CD14-positive monocyte (primary cell): ENCODE measurements around the gene LHFPL3. TPM values are rescaled to one million over a fixed set of nuclear protein-coding genes. Genes with fewer than 3 reads are reported as not detected.

Source experiments
- DNase-seq, 3 donors: peaks; one replicate each; pipeline ENCODE4 v3.0.0-alpha.2; 2011 to 2022
- H2AFZ ChIP-seq: 2 replicates; pipeline ENCODE4 v1.6.0; 2012; ENCODE audit warnings: mild to moderate bottlenecking, low read depth, low read length, inconsistent platforms; ENCODE audit not compliant: insufficient read depth, poor library complexity, severe bottlenecking
- H3K27ac ChIP-seq, 2 donors: 1 replicate in 1 of 2; 2 replicates in 1 of 2; pipeline ENCODE4 v1.5.1; 2012 to 2013; ENCODE audit warnings: low read length in 2 of 2, control low read depth in 1 of 2, inconsistent platforms in 1 of 2, low read depth in 1 of 2, mild to moderate bottlenecking in 1 of 2
- H3K27me3 ChIP-seq, 2 donors: one replicate each; pipeline versions ENCODE4 v1.6.0 to v1.6.1; 2011 to 2013; ENCODE audit warnings: low read length in 2 of 2; ENCODE audit not compliant: control insufficient read depth in 2 of 2, insufficient read depth in 2 of 2
- H3K36me3 ChIP-seq, 2 donors: replicated peaks in 1 of 2; 1 replicate in 1 of 2; 2 replicates in 1 of 2; pipeline versions ENCODE4 v1.5.1 to v1.6.1; 2012 to 2013; ENCODE audit warnings: low read length in 2 of 2, control low read depth in 1 of 2, inconsistent platforms in 1 of 2, mild to moderate bottlenecking in 1 of 2; ENCODE audit not compliant: insufficient read depth in 2 of 2, control insufficient read depth in 1 of 2
- H3K4me1 ChIP-seq, 2 donors: 1 replicate in 1 of 2; 2 replicates in 1 of 2; pipeline versions ENCODE4 v1.5.1 to v1.6.1; 2012 to 2013; ENCODE audit warnings: low read length in 2 of 2, control low read depth in 1 of 2, inconsistent platforms in 1 of 2, mild to moderate bottlenecking in 1 of 2, moderate library complexity in 1 of 2; ENCODE audit not compliant: insufficient read depth in 2 of 2, control insufficient read depth in 1 of 2
- H3K4me2 ChIP-seq: replicated peaks from 2 replicates; pipeline ENCODE3; 2012; ENCODE audit warnings: low read length, moderate library complexity, mild to moderate bottlenecking; ENCODE audit not compliant: poor library complexity, severe bottlenecking; ENCODE audit errors: extremely low read depth
- H3K4me3 ChIP-seq, 3 experiments: fragments of 200-600 bp in 1 of 3; sonication (generic) in 1 of 3; replicated peaks in 1 of 3; 1 replicate in 2 of 3; 2 replicates in 1 of 3; pipeline ENCODE4 v1.5.1; 2011 to 2013; ENCODE audit warnings: low read length in 3 of 3, mild to moderate bottlenecking in 3 of 3, control low read depth in 2 of 3, low read depth in 2 of 3, inconsistent platforms in 1 of 3, moderate library complexity in 1 of 3
- H3K79me2 ChIP-seq: 2 replicates; pipeline ENCODE4 v1.6.0; 2012; ENCODE audit warnings: mild to moderate bottlenecking, control low read depth, inconsistent platforms, low read length, moderate library complexity; ENCODE audit not compliant: insufficient read depth
- H3K9ac ChIP-seq: 2 replicates; pipeline ENCODE4 v1.6.0; 2017; ENCODE audit warnings: low read length, mild to moderate bottlenecking; ENCODE audit not compliant: insufficient read depth, poor library complexity, severe bottlenecking
- H3K9me3 ChIP-seq, 2 donors: replicated peaks in 1 of 2; 1 replicate in 1 of 2; 2 replicates in 1 of 2; pipeline versions ENCODE4 v1.5.1 to v1.6.1; 2012 to 2013; ENCODE audit warnings: low read length in 2 of 2, control low read depth in 1 of 2; ENCODE audit not compliant: control insufficient read depth in 1 of 2, insufficient read depth in 1 of 2
- H4K20me1 ChIP-seq: 2 replicates; pipeline ENCODE4 v1.6.0; 2012; ENCODE audit warnings: mild to moderate bottlenecking, low read length, control low read depth, moderate library complexity; ENCODE audit not compliant: insufficient read depth
- H3K27ac Mint-ChIP-seq, 7 donors: one replicate each; pipeline ENCODE4 v1.8.0; 2020; ENCODE audit warnings: mild to moderate bottlenecking in 7 of 7, mixed read lengths in 7 of 7, moderate library complexity in 6 of 7, inconsistent platforms in 2 of 7
- H3K27me3 Mint-ChIP-seq, 3 donors: one replicate each; pipeline ENCODE4 v1.8.0; 2021 to 2022; ENCODE audit warnings: low read depth in 3 of 3, mild to moderate bottlenecking in 3 of 3, mixed read lengths in 3 of 3, moderate library complexity in 3 of 3, inconsistent platforms in 1 of 3
- H3K36me3 Mint-ChIP-seq, 2 donors: one replicate each; pipeline ENCODE4 v1.8.0; 2020; ENCODE audit warnings: mixed read lengths in 2 of 2, inconsistent platforms in 1 of 2, mild to moderate bottlenecking in 1 of 2
- H3K4me1 Mint-ChIP-seq: one replicate; pipeline ENCODE4 v1.8.0; 2020; ENCODE audit warnings: mild to moderate bottlenecking, mixed read lengths
- H3K4me3 Mint-ChIP-seq, 2 donors: one replicate each; pipeline ENCODE4 v1.8.0; 2020; ENCODE audit warnings: mild to moderate bottlenecking in 2 of 2, mixed read lengths in 2 of 2, moderate library complexity in 1 of 2
- H3K9me3 Mint-ChIP-seq, 7 donors: one replicate each; pipeline ENCODE4 v1.8.0; 2020 to 2022; ENCODE audit warnings: mixed read lengths in 7 of 7, mild to moderate bottlenecking in 6 of 7, moderate library complexity in 6 of 7, inconsistent platforms in 2 of 7
- WGBS: methylation state at CpG from one replicate; pipeline ENCODE4 v1.1.5; 2013; ENCODE audit warnings: missing lambda C conversion rate; ENCODE audit not compliant: insufficient coverage; 5-methylcytosine and 5-hydroxymethylcytosine counted together
- intact Hi-C, 2 donors: fragments of 100-400 bp; cut with micrococcal nuclease; formaldehyde crosslinking; loops; one replicate each; pipeline versions ENCODE4 v1.15.0 to v1.15.1; 2023
- polyA plus RNA-seq, 3 donors: library from polyadenylated mRNA; depleted of rRNA in 1 of 3; unstranded in 2 of 3; stranded (reverse) in 1 of 3; fragments of 300-500 nt in 2 of 3; fragments of >200 nt in 1 of 3; fragmentation: Illumina TruSeq in 2 of 3; gene quantifications; 1 replicate in 2 of 3; 2 replicates in 1 of 3; pipeline ENCODE4 v1.2.3, GENCODE V29; 2012 to 2021
- TF ChIP-seq, protein P1 (sequence below): fragments of 200-600 bp; IDR thresholded peaks from one replicate; pipeline ENCODE4 v1.8.0; 2022; ENCODE audit warnings: antibody characterized with exemption, mild to moderate bottlenecking

Gene LHFPL3
- polyA plus RNA-seq, 3 donors: not detected

DNA sequence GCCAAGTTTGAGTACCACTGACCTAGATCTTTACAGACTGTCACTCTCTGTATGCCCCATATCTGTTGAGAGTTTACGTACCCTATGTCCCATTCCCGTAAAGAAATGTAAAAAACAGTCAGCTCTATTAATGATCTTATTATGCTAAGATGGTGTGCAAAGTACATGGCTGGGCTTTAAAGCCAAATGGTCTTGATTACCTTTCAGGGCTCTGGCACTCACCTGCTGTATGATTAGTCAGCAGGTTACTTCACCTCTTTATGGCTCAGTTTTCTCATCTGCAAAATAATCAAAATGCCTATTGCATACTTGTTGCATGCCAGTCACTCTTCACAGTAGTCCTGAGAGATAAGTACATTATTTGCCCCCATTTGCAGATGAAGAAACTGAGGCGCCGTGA is 54.2 kb downstream of the LHFPL3 start:
- H3K4me2 ChIP-seq: no peak overlapping the region
- H3K27me3 ChIP-seq: no peaks in the 10 kb centered on the region
- no peaks in the 10 kb centered on the region for H3K36me3 ChIP-seq
- peaks cover 0 to 1% (median 0%) of the 10 kb centered on the region in 3 donors for H3K27me3 Mint-ChIP-seq
- H3K27ac Mint-ChIP-seq: no peak overlapping the region
- H3K4me3 Mint-ChIP-seq: no peak overlapping the region
- H4K20me1 ChIP-seq: no peaks in the 10 kb centered on the region
- no peaks in the 10 kb centered on the region for H3K36me3 Mint-ChIP-seq
- TF ChIP-seq, protein P1, sequence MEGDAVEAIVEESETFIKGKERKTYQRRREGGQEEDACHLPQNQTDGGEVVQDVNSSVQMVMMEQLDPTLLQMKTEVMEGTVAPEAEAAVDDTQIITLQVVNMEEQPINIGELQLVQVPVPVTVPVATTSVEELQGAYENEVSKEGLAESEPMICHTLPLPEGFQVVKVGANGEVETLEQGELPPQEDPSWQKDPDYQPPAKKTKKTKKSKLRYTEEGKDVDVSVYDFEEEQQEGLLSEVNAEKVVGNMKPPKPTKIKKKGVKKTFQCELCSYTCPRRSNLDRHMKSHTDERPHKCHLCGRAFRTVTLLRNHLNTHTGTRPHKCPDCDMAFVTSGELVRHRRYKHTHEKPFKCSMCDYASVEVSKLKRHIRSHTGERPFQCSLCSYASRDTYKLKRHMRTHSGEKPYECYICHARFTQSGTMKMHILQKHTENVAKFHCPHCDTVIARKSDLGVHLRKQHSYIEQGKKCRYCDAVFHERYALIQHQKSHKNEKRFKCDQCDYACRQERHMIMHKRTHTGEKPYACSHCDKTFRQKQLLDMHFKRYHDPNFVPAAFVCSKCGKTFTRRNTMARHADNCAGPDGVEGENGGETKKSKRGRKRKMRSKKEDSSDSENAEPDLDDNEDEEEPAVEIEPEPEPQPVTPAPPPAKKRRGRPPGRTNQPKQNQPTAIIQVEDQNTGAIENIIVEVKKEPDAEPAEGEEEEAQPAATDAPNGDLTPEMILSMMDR: no peak
- H3K4me3 ChIP-seq: no peak overlapping the region
- no peaks in the 10 kb centered on the region for H3K9me3 ChIP-seq
- WGBS: 92% methylated on average over 2 of the region's 4 CpGs
- no peaks in the 10 kb centered on the region for H3K79me2 ChIP-seq
- H2AFZ ChIP-seq: no peak overlapping the region
- H3K9ac ChIP-seq: no peak overlapping the region
- no peak overlapping the region for H3K27ac ChIP-seq
- peaks cover 0 to 2% (median 0%) of the 10 kb centered on the region in 7 donors for H3K9me3 Mint-ChIP-seq
- intact Hi-C loops: no loop called here
- H3K4me1 ChIP-seq: no peaks in the 10 kb centered on the region
- H3K4me1 Mint-ChIP-seq: no peaks in the 10 kb centered on the region
- no peak for DNase-seq

- no peak overlapping the region for H3K9ac ChIP-seq
- no peak for DNase-seq
- intact Hi-C loops: no loop called here
- Mint-ChIP-seq H3K27ac (no peak overlapping the region), H3K4me3 (no peak overlapping the region), H3K9me3 (peaks cover 0 to 12% (median 4%) of the 10 kb centered on the region in 7 donors), H3K4me1 (no peaks in the 10 kb centered on the region), H3K36me3 (no peaks in the 10 kb centered on the region), H3K27me3 (peaks cover 0 to 1% (median 0%) of the 10 kb centered on the region in 3 donors)
- no peak overlapping the region for H3K4me3 ChIP-seq
- H3K4me1 ChIP-seq: no peaks in the 10 kb centered on the region
- no peak overlapping the region for H2AFZ ChIP-seq
- H4K20me1 ChIP-seq: no peaks in the 10 kb centered on the region
- H3K27me3 ChIP-seq: no peaks in the 10 kb centered on the region
- H3K9me3 ChIP-seq: no peaks in the 10 kb centered on the region
- H3K4me2 ChIP-seq: no peak overlapping the region
- TF ChIP-seq, protein P1: no peak
- H3K36me3 ChIP-seq: no peaks in the 10 kb centered on the region
- no peak overlapping the region for H3K27ac ChIP-seq
- H3K79me2 ChIP-seq: no peaks in the 10 kb centered on the region
Measured at GRCh38 chr7:104386943-104387342, 58.5 kb downstream of the LHFPL3 start.
